Epithelial cell of esophagus (primary cell): ENCODE data around the gene RGS7.
A peak's percentile ranks its signal among the peaks of the same experiment; 100 is the strongest.

Experiments used
- DNase-seq: peaks from one replicate; pipeline ENCODE4 v3.0.0; 2010; ENCODE audit warnings: low read depth
- H3K4me3 ChIP-seq: 2 replicates; pipeline ENCODE4 v1.5.1; 2011; ENCODE audit warnings: mild to moderate bottlenecking, low read length, control low read depth
- TF ChIP-seq, protein P1 (sequence below): IDR thresholded peaks from 2 replicates; pipeline ENCODE4 v1.5.1; 2011; ENCODE audit warnings: low read depth, mild to moderate bottlenecking, low read length, control low read depth, inconsistent platforms; ENCODE audit not compliant: insufficient read depth; ENCODE audit errors: missing control alignments

The RGS7 gene

DNA sequence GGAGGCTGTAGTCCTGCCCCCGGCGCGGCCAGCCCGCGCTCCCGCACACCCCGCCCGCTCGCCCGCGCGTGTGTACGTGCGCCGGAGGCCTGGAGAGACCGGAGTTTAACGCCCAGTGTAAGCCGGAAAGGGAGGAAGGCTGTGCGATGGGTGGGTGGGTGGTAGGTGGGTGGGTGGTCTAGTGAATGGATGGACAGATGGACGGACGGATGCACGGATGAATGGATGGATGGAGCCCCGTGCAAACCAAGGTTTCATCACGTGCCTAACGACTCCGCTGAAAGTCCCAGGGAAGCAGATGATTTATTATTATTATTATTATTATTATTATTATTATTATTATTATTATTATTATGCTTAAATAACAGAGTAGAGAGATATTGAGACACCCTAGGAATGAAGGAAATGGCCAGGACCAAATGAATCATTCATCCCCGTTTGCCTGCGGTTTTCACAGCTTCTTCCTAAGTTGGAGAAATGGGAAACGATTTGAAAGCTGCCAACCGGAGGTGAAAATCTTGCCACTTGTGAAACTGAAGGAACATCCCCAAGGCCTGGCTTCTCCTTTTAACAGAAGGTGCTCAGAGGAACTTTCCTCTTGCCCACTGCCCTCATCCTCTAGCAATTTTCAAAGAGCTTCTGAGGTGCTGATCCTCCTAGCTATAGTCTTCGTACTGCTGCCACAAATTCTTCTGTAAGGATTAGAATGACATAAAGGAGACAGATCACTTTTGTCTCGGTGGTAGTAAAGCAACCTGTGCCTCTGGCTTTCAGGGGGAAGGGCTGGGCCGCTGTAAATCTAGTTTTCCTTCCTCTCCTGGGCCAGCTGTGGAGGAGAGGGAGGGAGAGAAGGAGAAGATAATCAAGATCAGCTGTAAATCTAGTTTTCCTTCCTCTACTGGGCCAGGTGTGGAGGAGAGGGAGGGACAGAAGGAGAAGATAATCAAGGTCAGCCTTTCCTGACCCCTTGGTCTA lies 648 bp upstream of the RGS7 start:
- H3K4me3 ChIP-seq: no peak overlapping the region
- TF ChIP-seq, protein P1, sequence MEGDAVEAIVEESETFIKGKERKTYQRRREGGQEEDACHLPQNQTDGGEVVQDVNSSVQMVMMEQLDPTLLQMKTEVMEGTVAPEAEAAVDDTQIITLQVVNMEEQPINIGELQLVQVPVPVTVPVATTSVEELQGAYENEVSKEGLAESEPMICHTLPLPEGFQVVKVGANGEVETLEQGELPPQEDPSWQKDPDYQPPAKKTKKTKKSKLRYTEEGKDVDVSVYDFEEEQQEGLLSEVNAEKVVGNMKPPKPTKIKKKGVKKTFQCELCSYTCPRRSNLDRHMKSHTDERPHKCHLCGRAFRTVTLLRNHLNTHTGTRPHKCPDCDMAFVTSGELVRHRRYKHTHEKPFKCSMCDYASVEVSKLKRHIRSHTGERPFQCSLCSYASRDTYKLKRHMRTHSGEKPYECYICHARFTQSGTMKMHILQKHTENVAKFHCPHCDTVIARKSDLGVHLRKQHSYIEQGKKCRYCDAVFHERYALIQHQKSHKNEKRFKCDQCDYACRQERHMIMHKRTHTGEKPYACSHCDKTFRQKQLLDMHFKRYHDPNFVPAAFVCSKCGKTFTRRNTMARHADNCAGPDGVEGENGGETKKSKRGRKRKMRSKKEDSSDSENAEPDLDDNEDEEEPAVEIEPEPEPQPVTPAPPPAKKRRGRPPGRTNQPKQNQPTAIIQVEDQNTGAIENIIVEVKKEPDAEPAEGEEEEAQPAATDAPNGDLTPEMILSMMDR: no peak
- DNase-seq: peak; percentile 38

DNA sequence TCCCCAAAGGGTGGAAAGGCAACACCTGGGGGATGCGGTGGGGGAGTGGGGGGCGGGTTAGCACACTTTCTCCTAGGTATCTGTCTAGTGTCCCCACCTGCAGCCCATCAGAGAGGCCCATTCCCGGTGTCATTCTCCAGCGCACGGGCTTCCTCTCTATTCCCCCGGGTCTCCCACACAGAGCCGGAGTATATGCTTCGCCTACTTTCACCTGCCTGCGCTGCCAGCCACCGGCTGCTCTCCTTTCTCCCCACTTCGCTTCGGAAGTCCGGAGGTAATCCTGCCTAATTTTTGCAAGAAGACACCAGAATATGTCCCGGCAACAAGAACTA lies 852 bp downstream of the RGS7 start:
- no peak overlapping the region for H3K4me3 ChIP-seq
- TF ChIP-seq, protein P1: no peak
- DNase-seq: no peak

DNA sequence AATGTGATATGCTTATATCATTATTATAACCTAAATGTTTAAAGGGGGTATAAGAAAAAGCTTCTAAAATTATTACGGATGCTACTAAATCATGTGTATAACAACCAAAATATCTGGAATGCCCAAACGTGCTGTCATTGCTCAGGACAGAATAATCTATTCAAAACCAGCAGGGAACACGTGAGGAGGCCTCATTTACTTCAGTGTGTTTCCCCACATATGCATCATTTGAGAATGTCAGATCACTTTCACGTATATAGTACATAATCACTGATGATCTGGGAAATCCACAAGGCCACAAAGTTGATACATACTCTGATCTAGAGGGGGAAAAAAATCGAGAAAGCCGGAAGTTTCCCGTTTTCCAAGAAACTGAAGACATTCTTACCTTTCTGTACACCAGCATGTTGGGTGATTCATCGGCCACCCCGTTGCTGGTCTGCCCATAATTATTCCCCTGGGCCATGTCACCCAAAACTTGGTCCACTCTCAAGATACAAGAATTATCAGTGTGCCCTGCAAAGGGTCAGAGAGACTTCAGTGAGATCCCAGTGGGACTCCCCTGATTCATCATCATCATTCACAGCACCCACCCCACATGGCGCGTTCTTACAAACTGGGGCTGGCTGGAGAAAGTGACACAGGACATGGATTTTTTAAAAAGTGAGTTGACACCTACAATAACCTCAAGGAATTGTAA lies 1.5 kb downstream of the RGS7 start:
- DNase-seq: no peak
- TF ChIP-seq, protein P1: no peak
- no peak overlapping the region for H3K4me3 ChIP-seq

DNA sequence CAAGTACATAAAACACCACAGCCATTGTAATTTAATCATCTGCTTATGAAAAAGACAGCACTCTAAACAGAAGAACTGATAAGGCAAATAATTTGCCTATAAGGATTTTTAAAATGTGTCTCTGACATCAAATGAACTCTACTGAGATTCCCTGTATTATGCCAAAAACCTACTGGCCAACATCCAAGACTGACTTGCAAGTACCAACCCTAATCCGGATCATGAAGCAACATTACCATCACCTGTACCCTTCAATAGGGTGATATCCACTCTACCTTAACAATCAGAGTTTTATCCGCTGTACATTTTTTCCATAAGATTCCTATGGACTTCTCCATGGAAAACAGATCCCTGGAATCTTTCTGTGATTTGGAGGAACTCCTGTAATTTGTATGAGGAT lies 4.6 kb downstream of the RGS7 start:
- DNase-seq: no peak
- TF ChIP-seq, protein P1: no peak
- no peak overlapping the region for H3K4me3 ChIP-seq

DNA sequence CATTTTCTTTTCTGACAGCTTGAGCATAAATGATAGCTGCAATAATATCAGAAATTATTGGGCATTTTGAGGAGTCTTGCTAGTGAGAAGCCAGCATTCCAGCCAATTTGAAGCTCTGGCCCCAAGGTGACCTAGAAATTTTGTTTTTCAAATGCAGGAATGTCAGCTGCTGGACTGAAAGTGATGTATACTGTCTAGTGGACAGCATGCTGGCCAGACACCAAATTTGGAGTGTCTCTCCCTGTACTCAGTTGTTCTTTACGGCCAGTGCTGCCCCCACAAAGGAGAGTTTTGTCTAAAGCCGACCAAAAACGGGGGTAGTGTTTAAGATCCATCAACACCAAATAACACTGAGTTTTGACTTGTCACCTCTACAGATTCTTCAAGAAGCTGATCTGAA lies 5.2 kb downstream of the RGS7 start:
- no peak for DNase-seq
- TF ChIP-seq, protein P1: no peak
- H3K4me3 ChIP-seq: no peak overlapping the region

DNA sequence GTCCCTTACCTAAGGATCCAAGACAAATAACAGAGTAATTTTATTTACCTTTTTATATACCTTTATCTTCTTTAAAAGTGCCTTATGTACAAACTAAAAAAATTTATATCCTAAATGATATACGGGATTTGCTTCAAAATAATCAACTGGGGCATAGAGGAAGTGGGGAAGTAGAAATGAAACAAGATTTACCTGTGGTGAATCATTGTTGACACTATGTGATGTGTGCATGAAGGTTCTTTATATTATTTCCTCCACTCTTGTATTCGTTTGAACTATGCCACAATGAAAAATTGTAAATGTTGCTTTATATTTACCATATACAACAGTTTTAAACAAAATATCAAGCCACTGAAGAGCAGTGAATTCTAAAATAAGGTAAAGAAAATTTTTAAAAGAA lies 13.0 kb downstream of the RGS7 start:
- H3K4me3 ChIP-seq: no peak overlapping the region
- TF ChIP-seq, protein P1: no peak
- DNase-seq: peak; percentile 3
